Activated CD8-positive, alpha-beta memory T cell treated with anti-CD3 and anti-CD28 coated beads, Interleukin-2, amount 50 U/mL, for 24 hours (primary cell): ENCODE data around the gene SYVN1.

Experiments
- DNase-seq: peaks from one replicate; pipeline ENCODE4 v3.0.0-alpha.2; 2020; ENCODE audit errors: extremely low read depth

The SYVN1 gene

DNA sequence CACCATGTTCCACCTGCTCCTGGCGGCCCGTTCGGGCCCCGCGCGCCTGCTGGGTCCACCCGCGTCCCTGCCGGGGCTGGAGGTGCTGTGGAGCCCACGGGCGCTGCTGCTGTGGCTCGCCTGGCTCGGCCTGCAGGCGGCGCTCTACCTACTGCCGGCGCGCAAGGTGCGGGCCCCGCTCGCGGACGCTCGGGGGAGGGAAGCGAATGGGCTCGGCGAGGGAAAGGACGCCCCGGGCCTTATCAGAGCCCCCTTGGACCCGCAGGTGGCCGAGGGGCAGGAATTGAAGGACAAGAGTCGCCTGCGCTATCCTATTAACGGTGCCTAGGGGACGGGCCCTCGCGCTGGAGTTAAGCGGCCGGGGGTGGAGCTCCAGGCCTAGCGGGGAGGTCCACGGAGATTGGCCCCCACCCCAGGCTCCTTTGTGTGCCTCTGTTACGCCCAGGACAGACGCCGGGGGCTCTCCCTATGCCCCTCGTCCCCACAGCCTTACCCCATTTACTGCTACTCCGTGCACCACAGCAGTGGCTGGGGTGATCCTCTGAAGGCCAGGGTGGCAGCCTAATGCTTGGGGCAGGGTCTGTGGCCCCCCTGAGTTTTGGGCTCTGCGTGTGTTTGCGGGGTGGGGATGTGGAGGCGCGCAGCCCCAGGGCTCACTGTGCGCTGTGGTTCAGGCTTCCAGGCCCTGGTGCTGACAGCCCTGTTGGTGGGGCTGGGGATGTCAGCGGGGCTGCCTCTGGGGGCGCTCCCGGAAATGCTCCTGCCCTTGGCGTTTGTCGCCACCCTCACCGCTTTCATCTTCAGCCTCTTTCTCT is 21.6 kb downstream of the SYVN1 start:
- no peak for DNase-seq

DNA sequence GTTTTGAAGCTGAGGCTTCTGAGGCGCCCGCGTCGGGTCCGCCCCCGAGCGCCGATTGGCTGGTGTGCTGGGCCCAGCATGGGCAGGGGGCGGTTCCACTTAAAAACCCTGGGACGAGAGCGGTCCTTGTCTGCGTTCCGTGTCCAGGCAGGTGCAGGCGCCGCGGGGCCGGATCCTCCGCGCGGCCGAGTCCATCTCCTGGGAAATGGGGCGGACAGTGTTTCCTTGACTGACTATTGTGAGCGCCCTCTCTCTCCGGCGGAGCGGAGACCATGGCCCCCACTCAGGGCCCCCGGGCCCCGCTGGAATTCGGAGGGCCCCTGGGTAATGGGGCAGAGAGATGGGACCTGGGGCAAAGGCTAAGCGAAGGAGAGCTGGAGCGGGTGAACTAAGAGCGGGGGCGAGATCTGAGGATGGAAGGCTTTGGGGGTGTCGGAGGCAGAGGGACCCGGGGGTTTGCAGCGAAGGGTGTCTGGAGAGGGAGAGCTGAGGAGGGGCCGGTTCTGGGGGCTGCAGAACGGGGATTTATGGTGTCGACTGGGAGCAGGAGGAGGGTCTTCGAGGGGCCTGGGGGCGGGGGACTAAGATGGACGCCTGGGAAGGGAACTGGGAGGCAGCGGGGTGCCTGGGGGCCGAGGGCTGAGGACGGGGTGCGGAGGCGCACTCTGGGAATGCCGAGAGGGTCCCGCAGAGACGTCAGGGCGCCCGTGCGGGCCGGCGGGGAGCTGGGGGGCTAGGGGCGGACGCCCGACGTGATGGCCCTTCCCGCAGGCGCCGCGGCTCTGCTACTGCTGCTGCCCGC is 22.4 kb downstream of the SYVN1 start, which contains the start of gene TM7SF2:
Gene TM7SF2, plus strand, starts transcription at position 129 of the 802 bp plus-strand sequence. Its CDS starts 144 bp downstream, at position 273.
- DNase-seq: peak; percentile 83

DNA sequence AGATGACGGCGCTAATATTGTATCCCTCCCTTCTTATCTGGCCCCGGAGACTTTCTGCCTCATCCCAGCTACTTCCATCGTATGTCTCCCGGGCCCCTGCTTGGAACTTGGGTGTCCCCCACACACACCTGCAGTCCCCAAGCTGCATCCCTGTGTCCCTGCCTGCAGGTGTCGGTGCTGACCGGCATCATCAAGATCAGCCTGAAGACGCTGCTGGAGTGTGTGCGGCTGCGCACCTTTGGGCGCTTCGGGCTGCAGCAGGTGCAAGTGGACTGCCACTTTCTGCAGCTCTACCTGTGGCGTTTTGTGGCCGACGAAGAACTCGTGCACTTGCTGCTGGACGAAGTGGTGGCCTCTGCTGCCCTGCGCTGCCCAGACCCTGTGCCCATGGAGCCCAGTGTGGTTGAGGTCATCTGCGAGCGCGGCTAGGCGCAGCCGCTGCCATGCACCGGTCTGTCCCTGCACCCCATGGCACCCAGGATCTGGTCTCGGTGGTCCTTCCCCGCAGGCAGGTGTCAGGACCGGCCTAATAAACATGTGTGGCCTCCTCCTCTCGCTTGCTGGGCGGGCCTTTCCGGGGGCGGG is 23.1 kb downstream of the SYVN1 start:
- DNase-seq: no peak

DNA sequence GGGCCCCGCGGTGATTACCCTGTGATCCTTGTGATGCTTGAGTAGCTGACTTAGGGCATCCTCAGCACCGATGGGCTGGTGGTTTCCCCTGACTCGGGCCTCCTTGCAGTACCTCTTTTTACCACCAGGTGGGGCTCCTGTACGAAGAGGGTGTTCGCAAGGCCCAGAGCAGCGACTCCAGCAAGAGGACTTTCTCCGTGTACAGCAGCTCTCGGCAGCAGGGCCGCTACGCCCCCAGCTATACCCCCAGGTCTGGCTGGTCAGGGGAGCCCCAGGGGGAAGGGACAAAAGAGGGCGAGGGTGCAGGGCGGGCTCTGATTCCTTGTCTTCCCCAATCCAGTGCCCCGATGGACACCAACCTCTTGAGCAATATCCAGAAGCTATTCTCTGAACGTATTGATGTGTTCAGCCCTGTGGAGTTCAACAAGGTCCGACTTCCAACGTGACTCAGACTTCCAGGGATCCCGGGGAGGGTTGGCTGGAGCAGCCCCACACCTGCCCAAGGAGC is 23.9 kb downstream of the SYVN1 start:
- peak; percentile 91 for DNase-seq

DNA sequence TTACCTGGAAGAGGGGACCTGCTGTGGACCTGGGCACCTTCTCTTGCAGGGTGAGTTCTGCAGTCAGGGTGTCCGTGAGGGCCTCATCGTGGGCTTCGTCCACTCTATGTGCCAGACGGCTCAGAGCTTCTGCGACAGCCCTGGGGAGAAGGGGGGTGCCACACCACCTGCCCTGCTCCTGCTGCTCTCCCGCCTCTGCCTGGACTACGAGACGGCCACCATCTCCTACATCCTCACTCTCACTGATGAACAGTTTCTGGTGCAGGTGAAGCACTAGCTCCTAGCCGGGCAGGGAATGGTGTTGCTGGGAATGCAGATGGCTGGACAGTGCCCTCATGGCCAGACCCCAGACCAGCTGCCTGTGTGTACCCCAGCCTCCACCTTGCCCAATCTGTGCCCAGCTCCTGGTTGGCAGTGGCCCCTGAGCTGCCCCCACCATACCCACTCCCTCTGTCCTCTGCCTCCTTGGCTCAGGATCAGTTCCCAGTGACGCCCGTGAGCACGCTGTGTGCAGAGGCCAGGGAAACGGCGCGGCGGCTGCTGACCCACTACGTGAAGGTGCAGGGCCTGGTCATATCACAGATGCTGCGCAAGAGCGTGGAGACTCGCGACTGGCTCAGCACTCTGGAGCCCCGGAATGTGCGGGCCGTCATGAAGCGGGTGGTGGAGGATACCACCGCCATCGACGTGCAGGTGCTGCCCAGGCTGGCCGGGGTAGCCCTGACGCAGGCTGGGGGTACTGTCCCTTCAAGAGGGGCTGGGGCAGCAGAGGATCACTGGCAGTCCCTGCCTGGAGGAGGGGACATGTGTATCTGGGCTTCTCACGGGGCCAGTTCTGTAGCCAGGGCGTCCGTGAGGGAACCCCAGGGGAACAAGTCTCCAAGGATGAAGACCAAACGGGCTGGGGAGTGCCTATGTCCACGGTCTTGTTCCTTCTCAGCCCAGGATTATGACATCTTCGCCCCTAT is 24.8 kb downstream of the SYVN1 start:
- no peak for DNase-seq

DNA sequence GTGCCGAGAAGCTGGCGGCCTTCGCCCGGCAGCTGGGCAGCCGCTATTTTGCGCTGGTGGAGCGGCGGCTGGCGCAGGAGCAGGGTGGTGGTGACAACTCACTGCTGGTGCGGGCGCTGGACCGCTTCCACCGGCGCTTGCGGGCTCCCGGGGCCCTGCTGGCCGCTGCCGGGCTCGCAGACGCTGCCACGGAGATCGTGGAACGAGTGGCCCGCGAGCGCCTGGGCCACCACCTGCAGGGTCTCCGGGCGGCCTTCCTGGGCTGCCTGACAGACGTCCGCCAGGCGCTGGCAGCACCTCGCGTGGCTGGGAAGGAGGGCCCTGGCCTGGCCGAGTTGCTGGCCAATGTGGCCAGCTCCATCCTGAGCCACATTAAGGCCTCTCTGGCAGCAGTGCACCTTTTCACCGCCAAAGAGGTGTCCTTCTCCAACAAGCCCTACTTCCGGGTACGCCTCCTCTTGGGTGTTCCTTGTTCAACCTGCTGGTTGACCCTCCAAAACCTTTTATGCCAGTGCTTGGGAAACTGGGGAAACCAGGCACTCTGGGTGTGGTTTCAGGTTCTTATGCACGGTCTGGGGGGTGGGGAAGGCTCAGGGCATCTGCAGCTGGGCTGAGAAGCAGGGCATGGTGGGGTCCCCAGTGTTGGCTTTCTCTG is 25.7 kb downstream of the SYVN1 start:
- no peak for DNase-seq

DNA sequence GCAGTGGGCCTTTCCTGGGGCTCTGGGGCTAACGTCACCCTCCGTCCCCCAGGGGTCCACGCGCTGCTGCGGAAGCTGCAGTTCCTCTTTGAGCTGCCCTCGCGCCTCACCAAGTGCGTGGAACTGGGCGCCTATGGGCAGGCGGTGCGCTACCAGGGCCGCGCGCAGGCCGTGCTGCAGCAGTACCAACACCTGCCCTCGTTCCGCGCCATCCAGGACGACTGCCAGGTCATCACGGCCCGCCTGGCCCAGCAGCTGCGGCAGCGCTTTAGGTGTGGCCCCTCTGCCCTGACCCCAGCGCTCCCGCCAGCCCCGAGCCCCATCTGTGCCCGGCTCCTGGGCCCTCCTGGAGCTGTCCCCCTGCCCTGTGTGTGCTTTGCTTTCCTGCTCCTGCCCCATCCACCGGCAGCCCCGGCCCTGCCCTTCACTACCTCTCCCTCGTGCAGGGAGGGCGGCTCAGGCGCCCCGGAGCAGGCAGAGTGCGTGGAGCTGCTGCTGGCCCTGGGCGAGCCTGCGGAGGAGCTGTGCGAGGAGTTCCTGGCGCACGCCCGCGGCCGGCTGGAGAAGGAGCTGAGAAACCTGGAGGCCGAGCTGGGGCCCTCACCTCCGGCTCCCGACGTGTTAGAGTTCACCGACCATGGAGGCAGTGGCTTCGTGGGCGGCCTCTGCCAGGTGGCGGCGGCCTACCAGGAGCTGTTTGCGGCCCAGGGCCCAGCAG is 26.4 kb downstream of the SYVN1 start:
- no peak for DNase-seq

DNA sequence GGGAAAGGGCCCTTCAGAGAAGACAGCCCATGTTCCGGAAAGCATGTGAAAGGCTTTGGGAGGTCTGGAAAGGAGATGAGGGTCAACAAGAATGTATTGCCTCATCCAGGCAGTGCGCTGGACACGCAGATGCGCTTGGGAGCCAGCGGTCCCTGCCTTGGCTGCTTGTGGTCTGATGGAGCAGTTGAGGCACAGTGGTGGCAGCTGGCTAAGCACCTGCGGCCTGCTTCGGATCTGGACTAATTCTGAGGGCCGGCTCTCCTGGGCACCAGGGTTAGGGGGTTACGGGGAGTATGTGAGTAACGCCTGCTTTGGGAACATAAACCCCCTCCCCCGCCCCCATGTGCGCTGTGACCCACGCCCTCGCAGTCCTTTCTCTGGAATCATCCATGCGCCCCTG is 27.2 kb downstream of the SYVN1 start:
- no peak for DNase-seq

DNA sequence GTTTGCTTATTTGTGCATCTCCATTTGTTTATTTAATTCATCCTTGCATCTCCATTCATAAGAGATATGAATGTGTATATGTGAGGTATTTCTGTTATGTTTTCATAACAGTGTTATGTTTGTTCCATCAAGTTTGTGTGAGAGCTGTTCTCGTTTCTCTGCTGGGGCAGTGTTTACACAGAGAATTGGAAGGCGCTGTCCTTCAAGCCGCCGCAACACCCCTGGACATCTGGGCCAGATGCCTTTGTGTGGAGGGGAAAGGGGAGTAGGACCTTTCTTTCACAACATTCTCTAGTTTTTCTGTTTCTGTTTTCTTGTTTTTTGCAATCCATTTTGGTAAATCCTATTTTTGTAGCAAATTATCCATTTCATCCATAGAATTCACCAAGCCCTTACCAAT is 29.7 kb downstream of the SYVN1 start:
- no peak for DNase-seq

DNA sequence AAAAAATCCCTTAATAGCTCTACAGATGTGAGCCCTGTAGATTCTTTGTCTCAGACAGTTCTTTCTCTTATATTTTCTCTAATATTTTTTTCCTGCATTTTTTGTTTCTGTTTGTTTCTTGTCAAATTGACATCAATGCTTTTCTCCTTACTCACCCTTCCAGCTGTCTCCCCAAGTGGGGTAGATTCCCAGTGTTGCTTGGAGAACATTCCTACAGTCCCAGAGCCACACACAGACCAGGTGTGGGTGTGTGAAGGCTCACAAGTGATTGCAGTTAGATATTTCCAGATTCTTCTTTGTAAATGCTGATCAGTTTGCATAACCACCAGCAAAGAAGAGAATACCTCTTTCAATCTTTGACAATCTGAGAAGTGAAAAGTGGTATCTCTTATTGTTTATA is 30.8 kb downstream of the SYVN1 start:
- no peak for DNase-seq

DNA sequence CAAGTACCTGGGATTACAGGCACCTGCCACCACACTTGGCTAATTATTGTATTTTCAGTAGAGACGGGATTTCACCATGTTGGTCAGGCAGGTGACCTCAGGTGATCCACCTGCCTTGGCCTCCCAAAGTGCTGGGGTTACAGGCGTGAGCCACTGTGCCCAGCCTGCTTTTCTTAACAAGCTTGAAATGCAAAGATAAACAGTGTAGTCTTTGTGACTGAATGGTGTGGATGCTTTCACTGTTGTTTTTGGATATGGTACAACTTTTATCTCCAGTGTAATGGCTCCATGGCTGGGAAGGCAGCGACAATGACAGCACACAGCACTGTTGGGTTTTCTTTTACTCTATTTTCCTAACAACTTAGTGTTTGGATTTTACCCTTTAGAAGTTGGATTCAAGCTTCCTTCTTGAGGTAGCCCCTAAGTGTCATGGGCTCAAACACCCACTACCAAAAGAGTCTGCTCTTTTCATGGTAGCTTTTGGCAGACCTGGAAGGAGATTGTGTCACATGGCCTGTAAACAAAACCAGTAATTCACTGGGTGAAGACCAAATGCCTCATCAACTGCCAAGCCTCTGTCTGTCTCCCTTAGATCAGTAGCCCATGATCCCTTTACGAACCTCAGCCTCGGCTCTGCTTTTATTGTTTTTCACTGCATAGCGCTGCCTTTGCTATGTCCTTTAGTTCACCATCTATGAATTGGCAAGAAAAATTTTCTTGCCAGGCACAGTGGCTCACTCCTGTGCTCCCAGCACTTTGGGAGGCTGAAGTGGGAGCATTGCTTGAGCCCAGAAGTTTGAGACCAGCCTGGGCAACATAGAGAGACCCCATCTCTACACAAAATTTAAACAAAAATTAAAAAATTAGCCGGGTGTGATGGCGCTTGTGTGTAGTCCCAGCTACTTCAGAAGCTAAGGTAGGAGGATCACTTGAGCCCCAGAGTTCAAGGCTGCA is 31.9 kb downstream of the SYVN1 start:
- no peak for DNase-seq

DNA sequence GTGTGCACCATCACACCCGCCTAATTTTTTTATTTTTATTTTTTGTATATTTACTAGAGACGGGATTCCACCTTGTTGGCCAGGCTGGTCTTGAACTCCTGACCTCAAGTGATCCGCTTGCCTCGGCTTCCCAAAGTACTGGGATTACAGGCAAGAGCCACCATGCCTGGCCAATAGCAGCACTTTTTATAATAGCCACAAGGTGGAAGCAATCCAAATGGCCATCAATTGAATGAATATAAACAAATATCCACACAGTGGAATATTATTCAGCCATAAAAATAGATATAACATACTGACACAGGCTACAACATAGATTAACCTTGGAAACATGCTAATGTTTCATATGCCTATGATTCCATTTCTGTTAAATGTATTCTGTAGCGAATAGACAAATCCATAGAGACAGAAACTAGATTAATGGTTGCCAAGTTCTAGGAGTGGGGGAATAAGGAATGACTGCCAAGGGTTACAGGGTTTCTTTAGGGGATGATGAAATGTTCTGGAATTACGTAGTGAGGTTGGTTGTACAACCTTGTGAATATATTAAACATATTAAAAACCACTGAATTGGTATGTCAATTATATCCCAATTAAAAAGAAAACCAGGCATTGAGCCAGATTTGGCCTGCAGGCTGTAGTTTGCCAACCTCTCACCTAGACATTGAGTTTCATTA is 33.5 kb downstream of the SYVN1 start:
- DNase-seq: no peak

DNA sequence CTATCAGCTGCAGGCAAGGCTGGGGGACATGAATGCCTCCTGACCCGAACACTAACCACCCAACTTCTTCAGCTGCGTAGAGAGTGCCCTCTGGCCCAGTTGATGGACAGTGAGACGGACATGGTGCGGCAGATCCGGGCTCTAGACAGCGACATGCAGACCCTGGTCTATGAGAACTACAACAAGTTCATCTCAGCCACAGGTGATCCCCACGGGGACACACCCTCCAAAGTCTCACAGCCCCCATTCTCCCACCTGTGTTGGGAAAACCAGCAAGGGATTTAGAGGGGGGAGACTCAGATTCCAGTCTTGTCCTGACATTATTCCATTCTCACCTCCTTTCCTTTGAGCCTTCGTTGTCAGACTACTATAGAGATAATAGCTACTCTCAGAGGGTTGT is 37.4 kb downstream of the SYVN1 start:
- no peak for DNase-seq

DNA sequence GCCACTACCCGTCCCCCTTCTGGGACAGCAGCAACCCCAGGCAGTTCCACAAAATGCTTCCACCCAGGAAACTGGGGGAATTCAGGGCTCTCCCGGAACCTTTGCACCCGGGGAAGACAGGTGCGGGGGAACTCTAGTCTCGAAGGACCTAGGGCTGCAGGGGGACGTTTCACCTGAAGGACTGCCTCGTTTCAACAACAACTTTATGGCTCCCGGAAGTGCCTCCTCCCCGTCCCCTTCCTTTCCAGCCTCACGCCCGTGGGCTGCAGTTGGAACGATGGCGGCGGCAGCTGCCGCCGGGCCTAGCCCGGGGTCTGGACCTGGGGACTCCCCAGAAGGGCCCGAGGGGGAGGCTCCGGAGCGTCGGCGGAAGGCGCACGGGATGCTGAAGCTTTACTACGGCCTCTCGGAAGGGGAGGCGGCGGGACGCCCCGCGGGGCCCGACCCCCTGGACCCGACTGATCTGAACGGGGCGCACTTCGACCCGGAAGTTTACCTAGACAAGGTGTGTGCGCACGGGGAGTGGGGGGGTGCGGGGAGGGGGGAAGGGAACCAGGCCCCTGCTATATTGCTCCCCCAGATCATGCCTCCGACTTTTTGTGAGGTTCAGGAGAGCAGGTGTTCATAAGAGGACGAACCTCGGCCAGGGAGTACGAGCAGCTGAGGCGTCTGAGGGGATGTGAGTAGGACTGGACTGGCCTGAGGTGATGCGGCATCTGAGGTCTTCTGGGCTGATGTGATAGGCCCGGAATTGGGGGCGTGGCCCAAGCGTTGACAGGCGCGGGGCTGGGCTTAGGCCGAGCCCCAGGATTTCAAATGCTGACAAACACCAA is 38.1 kb downstream of the SYVN1 start, which contains the start of gene VPS51:
Gene VPS51, plus strand, starts transcription at position 241 of the 833 bp plus-strand sequence. Its CDS starts 37 bp downstream, at position 278.
- DNase-seq: peak; percentile 65

DNA sequence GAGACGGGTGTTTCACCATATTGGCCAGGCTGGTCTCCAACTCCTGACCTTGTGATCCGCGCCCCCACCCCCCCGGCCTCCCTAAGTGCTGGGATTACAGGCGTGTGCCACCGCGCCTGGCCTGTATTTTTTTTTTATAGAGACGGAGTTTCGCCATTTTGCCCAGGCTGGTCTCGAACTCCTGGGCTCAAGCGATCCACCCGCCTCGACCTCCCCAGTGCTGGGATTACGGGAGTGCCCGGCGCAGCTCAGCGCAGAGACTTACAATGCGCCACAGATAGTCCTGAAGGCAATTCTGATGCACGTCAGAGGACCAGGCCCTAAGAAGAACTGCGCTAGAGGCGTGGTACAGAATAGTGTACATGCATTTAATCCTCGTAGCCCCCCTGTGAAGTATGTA is 38.9 kb downstream of the SYVN1 start:
- no peak for DNase-seq

DNA sequence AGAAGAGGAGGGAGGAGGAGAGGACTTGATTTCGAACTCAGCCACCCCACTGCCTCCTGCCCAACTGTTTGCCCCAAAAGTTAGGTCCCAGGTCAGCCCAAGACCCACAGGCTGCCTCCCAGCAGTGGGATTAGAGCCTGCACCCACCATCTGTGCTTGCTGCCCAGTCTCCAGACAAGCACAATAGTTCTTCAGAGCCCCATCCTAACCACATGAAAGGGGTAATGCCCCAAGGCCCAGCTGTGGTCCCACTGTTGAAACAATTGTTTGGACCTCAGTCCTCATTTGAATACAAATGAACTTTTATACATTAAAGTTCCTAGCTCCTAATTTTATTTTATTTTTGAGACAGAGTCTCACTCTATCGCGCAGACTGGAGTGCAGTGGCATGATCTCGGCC is 43.7 kb downstream of the SYVN1 start:
- no peak for DNase-seq

DNA sequence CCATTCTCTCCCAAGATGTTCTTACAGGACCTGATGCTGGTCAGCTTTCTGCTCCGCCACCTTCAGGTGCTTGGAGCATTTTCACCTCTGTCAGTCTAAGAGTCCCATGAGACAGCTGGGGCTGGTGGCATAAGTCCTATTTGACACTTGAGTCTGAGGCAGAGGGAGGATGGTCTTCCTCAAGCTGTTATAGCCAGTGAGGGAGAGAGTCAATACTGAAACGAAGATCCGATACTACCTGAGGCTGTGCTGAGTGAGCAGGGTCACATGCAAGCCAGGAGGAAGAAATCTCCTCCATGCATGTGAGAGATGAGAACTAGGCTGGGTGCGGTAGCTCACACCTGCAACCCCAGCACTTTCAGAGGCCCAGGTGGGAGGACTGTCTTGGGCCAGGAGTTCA is 44.7 kb downstream of the SYVN1 start:
- DNase-seq: no peak
